ENCODE measurements around the gene ARID3C.

Gene ARID3C

GRCh38 chr9:34629491-34629808 lies 584 bp upstream of the ARID3C start:
- no peak for DNase-seq (ENCODE audit: low read depth)
- H3K4me3 ChIP-seq (ENCODE audit: control insufficient read depth, low read depth, low read length), result no peak overlapping the region
- TF ChIP-seq CTCF (IDR thresholded peaks at IDR 0.05; ENCODE audit: control insufficient read depth, insufficient read depth, low read depth, low read length, missing control alignments), result no peak

- H3K4me3 ChIP-seq (ENCODE audit: control insufficient read depth, low read depth, low read length), result no peak overlapping the region; the same call in 1 of the 2 replicates
- TF ChIP-seq CTCF (IDR thresholded peaks at IDR 0.05; ENCODE audit: control insufficient read depth, insufficient read depth, low read depth, low read length, missing control alignments), result no peak
- DNase-seq (ENCODE audit: low read depth), result no peak
These were observed 880 bp downstream of the ARID3C start for GRCh38 chr9:34627716-34628655.

- no peak for DNase-seq (ENCODE audit: low read depth)
- H3K4me3 ChIP-seq (ENCODE audit: control insufficient read depth, low read depth, low read length), result no peak overlapping the region
- TF ChIP-seq CTCF (IDR thresholded peaks at IDR 0.05; ENCODE audit: control insufficient read depth, insufficient read depth, low read depth, low read length, missing control alignments), result no peak
These were observed 3.7 kb downstream of the ARID3C start for GRCh38 chr9:34625186-34625486.

GRCh38 chr9:34624475-34625185 lies 4.2 kb downstream of the ARID3C start:
- no peak overlapping the region for H3K4me3 ChIP-seq (ENCODE audit: control insufficient read depth, low read depth, low read length)
- TF ChIP-seq CTCF (IDR thresholded peaks at IDR 0.05; ENCODE audit: control insufficient read depth, insufficient read depth, low read depth, low read length, missing control alignments), result no peak
- no peak for DNase-seq (ENCODE audit: low read depth)

- TF ChIP-seq CTCF (IDR thresholded peaks at IDR 0.05; ENCODE audit: control insufficient read depth, insufficient read depth, low read depth, low read length, missing control alignments), result no peak
- H3K4me3 ChIP-seq (ENCODE audit: control insufficient read depth, low read depth, low read length), result no peak overlapping the region
- DNase-seq (ENCODE audit: low read depth), result no peak
These were observed 5.3 kb downstream of the ARID3C start for GRCh38 chr9:34623374-34624235.

Data from AG09309 (cell line).